Pericardium fibroblast (primary cell): ENCODE measurements around the gene CALB2. TPM values are rescaled to one million over a fixed set of nuclear protein-coding genes. Genes with fewer than 3 reads are reported as not detected.

Experiments used
- total RNA-seq: library from RNA; depleted of rRNA; stranded (reverse); fragments of >200 nt; gene quantifications from 2 replicates; pipeline ENCODE4 v1.2.3, GENCODE V29; 2015

CALB2 gene
- total RNA-seq: 4.7 TPM in 1 of 2 replicates, not detected in the other

GRCh38 chr16:71358464-71358998 lies at the start of gene CALB2:
Gene CALB2 (plus strand): TSS chr16:71358723. CDS start chr16:71358793, 70 bp downstream.

Other genes starting within 250 kb of the CALB2 start
- 3.1 TPM in 1 of 2 replicates, not detected in the other for gene HYDIN, start 128.0 kb upstream of the CALB2 start, total RNA-seq
- 14.1 and 24.7 TPM in 2 replicates for gene CMTR2, start 69.3 kb upstream of the CALB2 start, total RNA-seq
- not detected in 2 replicates for gene TLE7, start 83.3 kb downstream of the CALB2 start, total RNA-seq
- 5.5 and 6.4 TPM in 2 replicates for gene ZNF23, start 103.5 kb downstream of the CALB2 start, total RNA-seq
- gene ZNF19, start 130.6 kb downstream of the CALB2 start, total RNA-seq: 1.1 and 1.5 TPM in 2 replicates
- gene CHST4, start 167.7 kb downstream of the CALB2 start, total RNA-seq: not detected in 2 replicates
- not detected in 2 replicates for gene TAT, start 218.4 kb downstream of the CALB2 start, total RNA-seq